GM19467 (cell line): ENCODE data around the gene PTPN7.

ENCODE experiments used
- ATAC-seq: cut with Tn5 transposase; IDR thresholded peaks from one replicate; pipeline ENCODE4 v1.9.1; 2021; ENCODE audit warnings: mild to moderate bottlenecking, moderate library complexity; ENCODE audit not compliant: unreplicated experiment

PTPN7 gene

GRCh38 chr1:202110977-202111376 lies 49.4 kb downstream of the PTPN7 start:
- no peak for ATAC-seq

DNA sequence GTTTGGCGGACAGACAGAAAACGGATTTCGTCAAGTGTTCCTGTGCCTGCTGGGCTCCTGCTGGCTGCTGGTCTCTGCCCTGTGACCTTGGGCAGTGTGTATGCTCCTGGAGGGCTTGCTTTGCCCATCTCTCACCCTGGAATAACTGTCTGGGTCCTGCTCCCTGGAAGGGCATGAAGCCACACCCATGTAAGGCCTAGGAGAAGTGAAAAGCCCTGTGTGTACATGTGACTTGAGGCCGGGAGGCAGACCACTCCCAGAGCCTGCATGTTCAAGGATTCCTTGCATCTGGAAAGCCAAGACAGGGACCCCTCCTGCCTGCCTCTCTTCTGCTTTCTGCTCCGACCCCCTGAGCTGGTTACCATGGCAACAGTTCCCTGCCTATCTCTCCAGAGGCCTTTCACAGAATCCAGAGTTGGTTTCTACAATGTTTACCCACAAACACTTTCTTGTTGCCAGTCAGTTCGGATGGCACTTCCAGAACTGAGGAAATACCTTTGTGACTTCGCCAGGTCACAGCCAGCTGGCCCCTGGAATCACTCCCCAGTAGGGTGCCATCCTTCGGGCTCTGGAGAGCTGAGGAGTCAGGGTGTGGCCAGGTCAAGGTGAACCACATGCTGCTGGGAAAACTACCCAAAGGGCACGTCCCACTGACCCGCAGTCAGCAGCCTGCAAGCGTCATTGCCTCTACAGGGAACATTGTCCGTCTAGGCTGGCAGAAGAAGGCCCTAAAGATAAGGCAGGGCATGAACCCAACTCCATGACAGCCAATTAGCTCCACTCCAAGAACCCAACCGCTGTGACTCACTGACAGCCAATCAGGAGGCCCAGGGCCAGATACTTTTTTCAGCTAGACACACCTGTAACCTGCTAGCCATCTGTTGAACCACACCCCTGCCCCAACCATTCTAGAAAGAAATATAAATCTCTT lies 52.3 kb downstream of the PTPN7 start:
- ATAC-seq: no peak

DNA sequence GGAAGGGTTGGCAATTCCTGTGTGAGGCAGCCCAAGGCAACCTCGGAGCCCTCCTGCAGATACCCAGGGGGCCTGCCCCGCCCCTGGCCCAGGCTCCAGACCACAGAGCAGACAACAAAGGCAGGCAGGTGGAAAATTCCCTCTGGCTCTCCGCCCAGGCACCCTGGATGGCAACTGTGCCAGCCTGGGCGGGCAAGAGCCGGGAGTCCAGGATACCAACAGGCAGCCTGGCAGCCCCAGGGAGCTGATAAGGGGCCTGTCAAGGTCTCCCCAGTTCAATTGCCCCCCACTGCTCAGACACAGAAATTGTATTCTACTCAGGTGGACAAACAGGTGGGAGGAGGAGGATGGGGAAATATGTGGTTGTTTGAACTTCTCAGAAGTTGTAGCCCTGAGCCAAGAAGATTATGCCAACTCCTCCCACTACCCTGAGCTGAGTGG lies 53.1 kb downstream of the PTPN7 start:
- ATAC-seq: no peak

- ATAC-seq: no peak
These were observed 53.8 kb downstream of the PTPN7 start for GRCh38 chr1:202106340-202107254.

DNA sequence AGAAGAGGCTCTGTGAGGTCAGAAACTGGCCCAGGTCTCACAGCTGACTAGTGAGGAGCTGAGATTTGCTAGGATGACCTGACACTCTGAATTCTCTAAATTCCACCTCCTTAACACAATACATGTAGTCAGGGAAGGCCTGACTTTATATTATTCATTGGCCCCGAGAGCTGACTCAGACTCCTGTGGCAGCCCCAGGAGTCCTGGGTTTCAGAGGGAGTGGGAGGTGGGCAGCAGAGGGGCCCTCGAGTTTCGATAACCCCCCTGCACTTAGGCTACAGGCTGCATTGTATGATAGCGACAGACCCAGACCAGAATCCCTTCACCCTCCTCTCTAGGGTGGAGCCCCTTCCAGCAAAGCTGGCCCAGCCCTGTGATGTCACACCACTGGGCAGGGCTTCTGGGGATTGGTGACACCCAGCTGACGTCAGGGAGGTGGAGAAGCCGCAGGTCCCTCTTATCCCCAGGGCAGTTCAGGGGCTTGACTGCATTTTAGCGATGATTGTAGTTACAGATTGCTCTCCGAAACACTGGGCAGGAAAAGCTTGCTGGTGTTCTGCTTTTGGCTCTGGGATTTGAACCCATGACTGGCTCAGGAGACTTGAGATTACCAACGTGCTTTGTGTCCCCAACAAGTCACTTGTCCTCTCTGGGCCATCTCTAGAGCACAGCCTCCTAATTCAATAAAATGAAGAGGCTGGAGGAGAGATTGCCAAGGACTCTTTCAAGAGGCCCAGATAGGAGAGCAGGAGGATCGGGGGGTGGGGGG lies 54.6 kb downstream of the PTPN7 start:
- ATAC-seq: no peak

- no peak for ATAC-seq
These were observed 56.3 kb downstream of the PTPN7 start for GRCh38 chr1:202104073-202104472.

DNA sequence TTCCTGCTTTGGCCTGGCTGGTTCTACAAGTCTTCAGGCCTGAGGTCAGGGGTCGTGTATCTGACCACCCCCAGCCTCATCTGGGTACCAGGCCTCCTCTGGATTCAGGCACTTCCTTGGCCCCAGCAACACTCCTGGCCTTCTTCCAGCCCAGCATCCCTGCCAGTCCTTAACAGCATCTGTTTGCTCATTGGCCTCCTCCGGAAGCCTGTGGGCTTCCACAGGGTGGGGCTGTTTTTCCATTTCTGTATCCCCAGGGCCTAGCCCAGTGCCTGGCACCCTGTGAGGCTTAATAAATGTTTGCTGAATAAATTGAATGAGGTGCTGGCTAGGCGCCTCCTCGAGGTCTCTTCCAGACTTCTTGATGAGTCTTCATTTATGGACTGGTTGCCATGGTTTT lies 59.2 kb downstream of the PTPN7 start:
- ATAC-seq: no peak
